Pancreas (tissue), 10 donors: Measurements from ENCODE around the gene ABCA1. TPM values are rescaled to one million over a fixed set of nuclear protein-coding genes. Genes with fewer than 3 reads are reported as not detected.
A peak's percentile ranks its signal among the peaks of the same experiment; 100 is the strongest.
"Not testable (repeated sequence)": the region's sequence is repeated elsewhere in the genome, so short reads cannot be mapped to it uniquely, and the experiment has no call there.

Source experiments
- ATAC-seq, 4 donors: fragments of 200-7000 bp; cut with Tn5 transposase; one replicate each; pipeline versions ENCODE4 v1.8.0 to v1.9.1; 2020; ENCODE audit warnings: mild to moderate bottlenecking in 4 of 4, moderate library complexity in 4 of 4
- DNase-seq, 6 donors: peaks; one replicate each; pipeline ENCODE4 v3.0.0-alpha.2; 2020
- FAIRE-seq: peaks from 2 replicates; lab custom pipeline; 2012; peaks lifted over from hg19 to GRCh38; lab: Jason Lieb, UNC
- H3K27ac ChIP-seq, 4 donors: fragments of 200-600 bp; sonication (generic); 1 replicate in 3 of 4; 2 replicates in 1 of 4; pipeline versions ENCODE4 v1.5.0 to v1.8.0; 2020
- H3K27me3 ChIP-seq, 4 donors: fragments of 200-600 bp; one replicate each; pipeline ENCODE4 v1.8.0; 2021
- H3K36me3 ChIP-seq, 3 donors: fragments of 200-600 bp; sonication (generic) in 1 of 3; one replicate each; pipeline versions ENCODE4 v1.5.0 to v1.8.0; 2020 to 2021
- H3K4me1 ChIP-seq, 3 donors: fragments of 200-600 bp; one replicate each; pipeline ENCODE4 v1.8.0; 2021
- H3K4me3 ChIP-seq, 4 donors: fragments of 200-600 bp; sonication (generic) in 2 of 4; one replicate each; pipeline versions ENCODE4 v1.5.0 to v1.8.0; 2020 to 2021
- H3K9me3 ChIP-seq, 4 donors: fragments of 200-600 bp; one replicate each; pipeline ENCODE4 v1.8.0; 2021
- whole genome bisulfite sequencing, 2 donors: extraction: QIAGEN DNeasy Blood & Tissue Kit; methylation state at CpG; one replicate each; pipeline ENCODE4 v1.1.7; 2013; 5-methylcytosine and 5-hydroxymethylcytosine counted together
- intact Hi-C, 3 donors: fragments of 100-400 bp; cut with DNase I; formaldehyde crosslinking; loops; one replicate each; pipeline versions ENCODE4 v1.11.1 to v1.14.2; 2022
- polyA plus RNA-seq, 2 donors: library from polyadenylated mRNA; stranded (reverse); fragments of 200-250 nt; gene quantifications; one replicate each; pipeline ENCODE4 v1.2.3, GENCODE V29; 2013
- total RNA-seq, 6 donors: library from RNA; stranded (reverse); fragmentation: NEBNext Ultra II Directional in 4 of 6; extraction: Animal tissue kit (Norgen Biotek cat#: 25700) in 4 of 6; gene quantifications; one replicate each; pipeline versions ENCODE4 v1.2.1 to v1.2.4, GENCODE V29; 2021 to 2023
- TF ChIP-seq, protein P1 (sequence below), 4 donors: fragments of 200-600 bp; sonication (generic) in 3 of 4; IDR thresholded peaks; one replicate each; pipeline versions ENCODE4 v1.5.0 to v1.8.0; 2021; ENCODE audit warnings: antibody characterized with exemption in 4 of 4
- donor health status: healthy with polysubstance abuse.
- donor health status: DM: no; HTN: no; CAD: no; lungs with moderate emphysema.
- donor health status: DM: no; HTN: no; CAD: no.
- donor health status: control.
- donor health status: control.
- donor health status: Bipolar disorder and iron deficiency.
- donor health status: DM: yes; HTN: yes; CAD: no.
- donor health status: DM: no; HTN: no; CAD: no.
- donor health status: DM: no; HTN: no; CAD: no.
- donor health status: DM: yes; HTN: yes; CAD: no.

The ABCA1 gene, protein sequence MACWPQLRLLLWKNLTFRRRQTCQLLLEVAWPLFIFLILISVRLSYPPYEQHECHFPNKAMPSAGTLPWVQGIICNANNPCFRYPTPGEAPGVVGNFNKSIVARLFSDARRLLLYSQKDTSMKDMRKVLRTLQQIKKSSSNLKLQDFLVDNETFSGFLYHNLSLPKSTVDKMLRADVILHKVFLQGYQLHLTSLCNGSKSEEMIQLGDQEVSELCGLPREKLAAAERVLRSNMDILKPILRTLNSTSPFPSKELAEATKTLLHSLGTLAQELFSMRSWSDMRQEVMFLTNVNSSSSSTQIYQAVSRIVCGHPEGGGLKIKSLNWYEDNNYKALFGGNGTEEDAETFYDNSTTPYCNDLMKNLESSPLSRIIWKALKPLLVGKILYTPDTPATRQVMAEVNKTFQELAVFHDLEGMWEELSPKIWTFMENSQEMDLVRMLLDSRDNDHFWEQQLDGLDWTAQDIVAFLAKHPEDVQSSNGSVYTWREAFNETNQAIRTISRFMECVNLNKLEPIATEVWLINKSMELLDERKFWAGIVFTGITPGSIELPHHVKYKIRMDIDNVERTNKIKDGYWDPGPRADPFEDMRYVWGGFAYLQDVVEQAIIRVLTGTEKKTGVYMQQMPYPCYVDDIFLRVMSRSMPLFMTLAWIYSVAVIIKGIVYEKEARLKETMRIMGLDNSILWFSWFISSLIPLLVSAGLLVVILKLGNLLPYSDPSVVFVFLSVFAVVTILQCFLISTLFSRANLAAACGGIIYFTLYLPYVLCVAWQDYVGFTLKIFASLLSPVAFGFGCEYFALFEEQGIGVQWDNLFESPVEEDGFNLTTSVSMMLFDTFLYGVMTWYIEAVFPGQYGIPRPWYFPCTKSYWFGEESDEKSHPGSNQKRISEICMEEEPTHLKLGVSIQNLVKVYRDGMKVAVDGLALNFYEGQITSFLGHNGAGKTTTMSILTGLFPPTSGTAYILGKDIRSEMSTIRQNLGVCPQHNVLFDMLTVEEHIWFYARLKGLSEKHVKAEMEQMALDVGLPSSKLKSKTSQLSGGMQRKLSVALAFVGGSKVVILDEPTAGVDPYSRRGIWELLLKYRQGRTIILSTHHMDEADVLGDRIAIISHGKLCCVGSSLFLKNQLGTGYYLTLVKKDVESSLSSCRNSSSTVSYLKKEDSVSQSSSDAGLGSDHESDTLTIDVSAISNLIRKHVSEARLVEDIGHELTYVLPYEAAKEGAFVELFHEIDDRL (N-terminal part only)
- total RNA-seq: 10 to 100 TPM in 3 of 6 donors, 1 to 10 TPM in 3; 7.3 to 20.4 (median 10.0) TPM
- polyA plus RNA-seq: 1 to 10 TPM; 3.2 to 3.5 TPM

DNA sequence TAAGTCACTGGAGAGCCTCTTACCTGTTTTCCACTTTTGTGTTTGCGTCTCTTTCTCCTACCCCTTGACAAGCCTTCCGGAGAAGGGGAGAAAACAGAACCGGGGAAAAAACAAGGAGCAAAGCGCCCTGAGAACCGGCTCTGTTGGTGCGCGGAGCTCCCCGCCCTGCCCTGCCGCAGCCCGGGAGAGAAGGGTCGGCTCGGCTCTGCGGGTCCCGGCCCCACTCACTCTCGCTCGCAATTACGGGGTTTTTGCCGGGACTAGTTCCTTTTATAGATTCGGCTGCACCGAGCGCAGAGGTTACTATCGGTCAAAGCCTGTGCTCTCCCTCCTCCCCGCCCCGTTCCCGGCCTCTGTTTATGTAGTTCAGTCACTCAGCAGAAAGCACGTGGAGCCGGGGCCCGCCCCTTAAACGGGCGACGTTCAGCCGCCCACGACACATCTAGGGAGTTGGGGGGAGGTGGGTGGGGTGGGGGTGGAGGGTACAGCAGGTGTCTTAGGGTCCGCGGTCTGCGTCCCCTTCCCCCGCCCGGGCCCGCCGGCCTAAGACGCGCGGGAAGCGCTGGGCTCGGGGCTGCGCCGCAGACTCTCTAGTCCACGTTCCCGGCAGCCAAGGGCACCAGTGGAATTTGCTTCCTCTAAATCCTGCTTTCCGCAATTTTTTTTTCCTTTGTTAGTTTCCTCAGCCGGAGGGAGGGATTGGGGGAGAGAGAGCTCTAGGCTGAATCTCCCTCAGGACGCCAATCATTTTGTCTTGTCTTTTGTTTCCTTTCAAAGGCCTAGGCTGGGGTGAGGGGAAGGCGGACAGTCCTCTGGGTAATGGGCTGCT, at the start of gene ABCA1:
Gene ABCA1, minus strand, starts transcription at position 244 of the 829 bp plus-strand sequence. CDS start 24,476 bp downstream, outside the sequence.
- DNase-seq (peak; percentile 86 to 96 (median 89)), FAIRE-seq (no peak), ATAC-seq (peak; percentile 84 to 87 (median 86))
- intact Hi-C loops: loop anchor here in 1 of 3 donors (10.0 kb wide), 1 partner anchor 227 kb away; no protein-coding TSS in a partner anchor
- peaks cover 3 to 8% (median 4%) of the 10 kb centered on the region in 3 donors for H3K4me1 ChIP-seq
- H3K4me3 ChIP-seq: peak within 1 kb of the TSS; percentile 70 to 88 (median 82)
- H3K27me3 ChIP-seq: no peaks in the 10 kb centered on the region
- H3K36me3 ChIP-seq: no peaks in the 10 kb centered on the region
- WGBS, 2 donors: 9 to 11% methylated on average over 47 to 53 of the region's 53 CpGs
- peak within 1 kb of the TSS; percentile 18 to 77 (median 70) for H3K27ac ChIP-seq
- H3K9me3 ChIP-seq: no peaks in the 10 kb centered on the region
- TF ChIP-seq, protein P1, sequence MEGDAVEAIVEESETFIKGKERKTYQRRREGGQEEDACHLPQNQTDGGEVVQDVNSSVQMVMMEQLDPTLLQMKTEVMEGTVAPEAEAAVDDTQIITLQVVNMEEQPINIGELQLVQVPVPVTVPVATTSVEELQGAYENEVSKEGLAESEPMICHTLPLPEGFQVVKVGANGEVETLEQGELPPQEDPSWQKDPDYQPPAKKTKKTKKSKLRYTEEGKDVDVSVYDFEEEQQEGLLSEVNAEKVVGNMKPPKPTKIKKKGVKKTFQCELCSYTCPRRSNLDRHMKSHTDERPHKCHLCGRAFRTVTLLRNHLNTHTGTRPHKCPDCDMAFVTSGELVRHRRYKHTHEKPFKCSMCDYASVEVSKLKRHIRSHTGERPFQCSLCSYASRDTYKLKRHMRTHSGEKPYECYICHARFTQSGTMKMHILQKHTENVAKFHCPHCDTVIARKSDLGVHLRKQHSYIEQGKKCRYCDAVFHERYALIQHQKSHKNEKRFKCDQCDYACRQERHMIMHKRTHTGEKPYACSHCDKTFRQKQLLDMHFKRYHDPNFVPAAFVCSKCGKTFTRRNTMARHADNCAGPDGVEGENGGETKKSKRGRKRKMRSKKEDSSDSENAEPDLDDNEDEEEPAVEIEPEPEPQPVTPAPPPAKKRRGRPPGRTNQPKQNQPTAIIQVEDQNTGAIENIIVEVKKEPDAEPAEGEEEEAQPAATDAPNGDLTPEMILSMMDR (IDR thresholded peaks at IDR 0.05): no peak

DNA sequence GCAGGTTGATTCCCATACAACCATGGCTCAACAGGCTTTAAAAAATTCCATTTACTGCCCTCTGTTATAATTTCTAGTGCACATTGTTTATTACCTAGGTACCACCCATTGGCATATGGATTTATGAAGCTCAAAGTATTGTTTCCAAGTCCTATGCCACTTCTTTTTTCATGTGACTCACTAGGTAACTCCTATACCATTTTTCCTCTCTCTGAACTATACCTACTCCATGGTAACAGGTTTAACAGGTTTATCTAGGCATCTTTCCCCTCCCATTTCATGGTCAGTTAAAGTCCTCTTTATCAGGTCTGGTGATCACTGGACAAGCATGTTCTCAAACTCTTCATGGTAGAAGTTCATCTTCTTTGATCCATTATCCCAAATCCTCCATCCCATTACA, 49.6 kb upstream of the ABCA1 start:
- no peak for ATAC-seq
- intact Hi-C loops: no loop called here
- Histone ChIP-seq H3K4me1 (no peaks in the 10 kb centered on the region), H3K27ac (no peak overlapping the region), H3K9me3 (no peaks in the 10 kb centered on the region), H3K27me3 (no peaks in the 10 kb centered on the region), H3K36me3 (no peaks in the 10 kb centered on the region), H3K4me3 (no peak overlapping the region)
- TF ChIP-seq, protein P1 (IDR thresholded peaks at IDR 0.05): no peak
- FAIRE-seq: no peak
- DNase-seq: no peak

DNA sequence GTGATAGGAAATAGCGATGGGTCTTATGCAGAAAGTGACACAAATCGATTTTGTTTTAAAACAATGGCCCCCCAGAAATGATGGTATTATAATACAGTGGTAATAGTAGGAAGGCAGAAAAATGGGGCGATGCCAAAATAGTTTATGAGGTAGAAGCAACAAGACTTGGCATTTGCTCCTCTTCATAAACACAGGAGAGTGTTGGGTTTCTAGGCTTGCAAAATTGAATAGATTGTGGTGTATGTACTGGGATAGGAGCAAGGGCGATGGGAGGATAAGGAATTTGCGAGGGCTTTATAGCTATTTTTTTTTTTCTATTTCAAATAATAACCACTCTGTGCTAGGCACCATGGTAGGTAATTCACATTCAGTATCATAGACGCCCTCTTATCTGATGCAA, 49.2 kb upstream of the ABCA1 start:
- Histone ChIP-seq H3K27ac (no peak overlapping the region), H3K9me3 (no peaks in the 10 kb centered on the region), H3K36me3 (no peaks in the 10 kb centered on the region), H3K4me3 (no peak overlapping the region), H3K27me3 (no peaks in the 10 kb centered on the region), H3K4me1 (no peaks in the 10 kb centered on the region)
- DNase-seq (no peak), ATAC-seq (no peak), FAIRE-seq (no peak)
- TF ChIP-seq, protein P1 (IDR thresholded peaks at IDR 0.05): no peak
- 89 to 93% methylated on average over 6 of the region's 6 CpGs for WGBS, 2 donors
- intact Hi-C loops: no loop called here

DNA sequence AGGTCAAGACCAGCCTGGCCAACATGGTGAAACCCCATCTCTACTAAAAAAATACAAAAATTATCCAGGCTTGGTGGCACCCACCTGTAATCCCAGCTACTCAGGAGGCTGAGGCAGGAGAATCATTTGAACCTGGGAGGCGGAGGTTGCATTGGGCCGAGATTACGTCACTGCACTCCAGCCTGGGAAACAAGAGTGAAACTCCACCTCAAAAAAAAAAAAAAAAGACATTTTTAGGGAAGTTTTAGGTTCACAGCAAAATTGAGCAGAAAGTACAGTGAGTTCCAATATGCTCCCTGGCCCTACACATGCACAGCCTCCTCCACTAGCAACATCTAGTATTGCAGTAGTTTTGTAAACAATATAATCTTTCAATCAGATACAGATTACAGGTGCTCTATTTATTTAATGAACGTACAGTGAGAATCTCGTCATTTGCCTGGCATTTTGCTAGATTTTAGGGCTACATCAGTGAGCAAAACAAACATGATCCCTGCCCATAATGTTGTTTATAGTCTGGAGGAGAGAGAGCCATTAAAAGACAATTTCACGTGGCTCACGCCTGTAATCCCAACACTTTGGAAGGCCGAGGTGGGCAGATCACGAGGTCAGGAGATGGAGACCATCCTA, 48.1 kb upstream of the ABCA1 start:
- WGBS, 2 donors: 64 to 72% methylated on average over 8 to 9 of the region's 9 CpGs
- H3K36me3 ChIP-seq, H3K4me3 ChIP-seq, intact Hi-C loops, DNase-seq, H3K9me3 ChIP-seq, H3K27me3 ChIP-seq, FAIRE-seq, H3K27ac ChIP-seq, H3K4me1 ChIP-seq: not testable (repeated sequence)
- peak in 1 of 4 donors; percentile 40 for ATAC-seq
